GM19351 (cell line): Measurements from ENCODE around the gene ZNF687.
"Not testable (repeated sequence)": the region's sequence is repeated elsewhere in the genome, so short reads cannot be mapped to it uniquely, and the experiment has no call there.

Experiments used
- ATAC-seq: cut with Tn5 transposase; IDR thresholded peaks from one replicate; pipeline ENCODE4 v1.9.1; 2021; ENCODE audit warnings: mild to moderate bottlenecking, moderate library complexity; ENCODE audit not compliant: unreplicated experiment

ZNF687 gene

GRCh38 chr1:151275341-151275740, 6.8 kb upstream of the ZNF687 start:
- ATAC-seq = not testable (repeated sequence)

GRCh38 chr1:151277249-151277648, 4.8 kb upstream of the ZNF687 start:
- ATAC-seq = no peak

GRCh38 chr1:151281225-151281968, 702 bp upstream of the ZNF687 start:
- peak; percentile 31 for ATAC-seq

- ATAC-seq = no peak
Measured at GRCh38 chr1:151282883-151283725, 1.0 kb downstream of the ZNF687 start.

- no peak for ATAC-seq
Measured at GRCh38 chr1:151284013-151284577, 2.0 kb downstream of the ZNF687 start.

GRCh38 chr1:151286619-151287340, 4.7 kb downstream of the ZNF687 start:
- ATAC-seq = no peak

- ATAC-seq = no peak
Measured at GRCh38 chr1:151287341-151287699, 5.2 kb downstream of the ZNF687 start.

- ATAC-seq = no peak
Measured at GRCh38 chr1:151287767-151288500, 5.8 kb downstream of the ZNF687 start.

GRCh38 chr1:151288502-151288901, 6.4 kb downstream of the ZNF687 start:
- ATAC-seq = no peak

- ATAC-seq = no peak
Measured at GRCh38 chr1:151289080-151289935, 7.2 kb downstream of the ZNF687 start.

GRCh38 chr1:151289991-151290708, 8.1 kb downstream of the ZNF687 start:
- no peak for ATAC-seq

GRCh38 chr1:151290709-151291303, 8.7 kb downstream of the ZNF687 start:
- ATAC-seq = no peak

- ATAC-seq = no peak
Measured at GRCh38 chr1:151292207-151293030, 10.3 kb downstream of the ZNF687 start.

GRCh38 chr1:151293093-151293492, 11.0 kb downstream of the ZNF687 start:
- ATAC-seq = no peak

- no peak for ATAC-seq
Measured at GRCh38 chr1:151294742-151295462, 12.8 kb downstream of the ZNF687 start.

- ATAC-seq = no peak
Measured at GRCh38 chr1:151309811-151310323, 27.8 kb downstream of the ZNF687 start.

GRCh38 chr1:151311011-151311410, 28.9 kb downstream of the ZNF687 start:
- ATAC-seq = no peak
